ENCODE results near the gene CASP8.
A peak's percentile ranks its signal among the peaks of the same experiment; 100 is the strongest.
"Not testable (repeated sequence)": the region's sequence is repeated elsewhere in the genome, so short reads cannot be mapped to it uniquely, and the experiment has no call there.

CASP8 gene

GRCh38 chr2:201260302-201260800 lies at the start of gene CASP8:
CASP8 (plus strand) TSS chr2:201260536; CDS start chr2:201266487, 5,951 bp downstream.
- peak; percentile 46 for DNase-seq (ENCODE audit: low read depth)

DNA sequence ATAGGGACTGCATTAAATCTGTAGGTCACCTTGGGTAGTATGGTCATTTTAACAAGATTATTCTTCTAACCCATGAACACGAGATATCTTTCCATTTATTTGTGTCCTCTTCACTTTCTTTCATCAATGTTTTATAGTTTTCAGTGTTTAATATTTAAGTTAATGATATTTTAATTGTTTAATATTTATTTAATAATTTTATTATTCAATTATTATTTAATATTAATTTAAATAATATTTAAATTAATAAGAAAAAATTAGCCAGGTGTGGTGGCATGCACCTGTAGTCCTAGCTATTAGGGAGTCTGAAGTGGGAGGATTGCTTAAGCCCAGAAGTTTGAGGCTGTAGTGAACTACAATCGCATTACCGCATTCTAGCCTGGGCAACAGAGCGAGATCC lies 44.4 kb upstream of the CASP8 start:
- DNase-seq (ENCODE audit: low read depth), result no peak

DNA sequence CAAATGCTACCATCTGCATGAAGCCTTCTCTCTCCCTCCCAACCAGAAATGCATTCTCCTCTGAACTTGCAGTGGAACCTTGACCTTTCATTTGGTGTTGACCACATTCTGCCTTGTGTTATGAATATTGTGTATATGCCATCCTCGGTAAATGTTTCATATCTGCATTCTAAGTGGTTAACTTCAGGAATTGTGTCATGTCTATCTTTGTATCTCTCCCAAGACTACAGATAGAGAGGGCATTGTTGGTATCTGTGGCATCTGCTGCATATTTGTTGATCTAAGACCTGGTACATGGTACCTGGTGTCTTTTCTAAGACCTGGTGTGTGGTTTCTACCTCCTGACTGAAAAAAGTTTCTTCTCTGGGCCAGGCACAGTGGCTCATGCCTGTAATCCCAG lies 43.4 kb upstream of the CASP8 start:
- no peak for DNase-seq (ENCODE audit: low read depth)

GRCh38 chr2:201218780-201219179 lies 41.6 kb upstream of the CASP8 start:
- no peak for DNase-seq (ENCODE audit: low read depth)

GRCh38 chr2:201219328-201220096 lies 40.8 kb upstream of the CASP8 start:
- DNase-seq (ENCODE audit: low read depth), result no peak

DNA sequence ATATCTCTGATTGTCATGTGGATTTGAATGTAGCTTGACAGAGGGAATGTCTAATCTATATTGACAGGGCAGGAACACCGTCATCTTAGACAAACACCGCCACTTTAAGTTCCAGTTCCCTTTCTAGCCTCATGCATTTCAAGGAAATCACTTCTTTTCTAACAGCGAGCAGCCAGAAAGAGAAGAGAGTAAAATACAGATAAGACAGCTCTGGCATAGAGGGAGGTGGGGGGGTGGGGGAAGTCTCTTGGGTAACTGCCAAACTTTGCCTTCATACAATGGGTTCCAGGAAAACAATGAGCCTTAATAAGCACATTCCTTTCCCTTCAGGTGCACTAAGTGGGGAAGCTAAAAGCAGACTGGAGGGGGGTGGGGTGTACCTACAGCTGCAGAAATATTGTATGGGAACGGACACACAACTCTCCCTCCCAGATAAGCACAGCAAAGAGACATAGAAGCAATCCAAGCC lies 40.2 kb upstream of the CASP8 start:
- no peak for DNase-seq (ENCODE audit: low read depth)

DNA sequence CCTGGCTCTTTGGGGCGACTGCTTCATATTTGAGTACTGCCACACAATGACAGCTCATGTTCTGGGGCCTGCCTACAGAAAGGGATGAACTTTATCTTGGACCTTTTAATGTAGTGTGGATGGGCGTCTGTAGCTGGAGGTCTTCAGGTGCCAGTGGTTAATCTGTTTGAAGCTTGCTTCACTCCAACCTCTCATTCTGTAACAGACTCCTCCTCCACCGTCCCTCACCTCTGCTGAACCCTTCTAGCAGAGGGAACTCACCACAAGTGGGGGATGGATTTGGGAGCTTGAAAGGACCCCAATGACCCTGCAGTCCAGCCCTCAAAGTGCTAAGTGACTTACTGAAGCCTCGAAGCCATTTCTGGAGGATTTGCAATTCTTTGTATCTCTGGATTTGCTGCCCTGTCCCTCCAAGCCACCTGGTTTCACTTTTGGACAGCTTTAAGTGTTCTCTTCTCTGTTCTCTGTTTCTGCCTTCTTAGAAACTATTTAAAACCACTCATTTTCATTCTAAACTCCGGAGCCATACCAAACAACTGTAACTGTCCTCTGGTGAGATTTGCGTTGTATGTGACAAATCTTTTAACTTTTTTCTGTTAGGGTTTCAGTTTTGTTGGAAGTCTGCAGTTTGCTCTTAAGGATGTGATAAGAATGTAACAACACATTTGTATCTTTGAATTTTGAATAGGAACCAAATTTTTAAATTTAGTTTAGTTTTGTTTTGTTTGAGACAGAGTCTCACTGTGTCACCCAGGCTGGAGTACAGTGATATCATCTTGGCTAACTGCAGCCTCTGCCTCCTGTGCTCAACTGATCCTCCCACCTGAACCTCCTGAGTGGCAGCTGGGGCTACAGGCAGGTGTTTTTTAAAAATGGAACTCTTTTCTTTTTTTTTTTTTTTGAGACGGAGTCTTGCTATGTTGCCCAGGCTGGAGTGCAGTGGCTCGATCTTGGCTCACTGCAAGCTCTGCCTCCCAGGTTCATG lies 37.0 kb upstream of the CASP8 start:
- no peak for DNase-seq (ENCODE audit: low read depth)

GRCh38 chr2:201228271-201228911 lies 31.9 kb upstream of the CASP8 start:
- DNase-seq (ENCODE audit: low read depth), result no peak

GRCh38 chr2:201228912-201229290 lies 31.4 kb upstream of the CASP8 start:
- no peak for DNase-seq (ENCODE audit: low read depth)

GRCh38 chr2:201231781-201232466 lies 28.4 kb upstream of the CASP8 start:
- peak; percentile 92 for DNase-seq (ENCODE audit: low read depth)

DNA sequence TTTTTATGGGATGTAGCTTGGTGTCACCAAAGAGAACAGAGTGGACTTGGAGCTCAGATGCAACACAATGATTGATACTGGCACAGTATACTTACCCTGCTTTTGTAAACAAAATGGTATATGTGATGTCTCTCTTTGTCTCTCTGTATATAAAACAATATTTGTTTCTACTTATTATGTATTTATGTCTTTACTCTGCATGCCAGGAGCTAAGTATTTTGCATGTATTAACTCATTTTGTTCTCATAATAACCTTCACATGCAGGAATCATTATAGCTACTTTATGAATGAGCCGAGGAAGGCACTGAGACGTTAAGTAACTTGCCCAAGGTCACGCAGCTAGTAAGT lies 27.9 kb upstream of the CASP8 start:
- DNase-seq (ENCODE audit: low read depth), result no peak

GRCh38 chr2:201233192-201233811 lies 27.0 kb upstream of the CASP8 start:
- peak; percentile 70 for DNase-seq (ENCODE audit: low read depth)

DNA sequence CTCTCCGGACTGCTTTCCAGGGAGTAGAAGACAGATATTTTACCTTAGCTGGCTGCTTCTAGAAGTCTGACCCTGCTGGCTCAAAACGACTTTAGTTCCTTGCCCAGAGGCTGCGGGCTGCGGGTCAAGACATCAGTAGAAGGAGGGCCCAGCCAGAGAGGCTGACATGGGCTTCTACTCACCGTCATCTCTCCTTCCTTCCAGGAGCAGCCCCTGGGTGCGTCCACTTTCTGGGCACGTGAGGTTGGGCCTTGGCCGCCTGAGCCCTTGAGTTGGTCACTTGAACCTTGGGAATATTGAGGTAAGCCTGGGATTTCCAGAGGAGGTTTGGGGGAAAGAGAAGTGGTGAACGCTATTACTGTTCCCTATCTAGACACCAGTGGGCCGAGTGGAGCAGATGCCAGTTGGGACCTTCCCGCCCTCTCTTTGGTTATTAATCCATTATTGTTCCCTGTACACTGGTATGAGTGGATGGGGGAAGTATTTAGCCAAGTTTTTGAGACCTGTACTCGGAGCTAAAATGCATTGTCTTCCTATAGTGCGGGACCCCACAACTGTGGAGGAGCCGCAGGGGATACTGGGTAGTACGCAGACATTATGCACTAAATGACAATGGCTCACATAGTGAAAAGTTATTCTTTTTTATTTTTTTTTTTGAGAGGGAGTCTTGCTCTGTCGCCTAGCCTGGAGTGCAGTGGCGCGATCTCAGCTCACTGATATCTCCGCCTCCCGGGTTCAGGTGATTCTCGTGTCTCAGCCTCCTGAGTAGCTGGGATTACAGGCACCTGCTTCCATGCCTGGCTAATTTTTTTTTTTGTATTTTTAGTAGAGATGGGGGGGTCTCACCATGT lies 26.3 kb upstream of the CASP8 start:
- DNase-seq (ENCODE audit: low read depth), result no peak

DNA sequence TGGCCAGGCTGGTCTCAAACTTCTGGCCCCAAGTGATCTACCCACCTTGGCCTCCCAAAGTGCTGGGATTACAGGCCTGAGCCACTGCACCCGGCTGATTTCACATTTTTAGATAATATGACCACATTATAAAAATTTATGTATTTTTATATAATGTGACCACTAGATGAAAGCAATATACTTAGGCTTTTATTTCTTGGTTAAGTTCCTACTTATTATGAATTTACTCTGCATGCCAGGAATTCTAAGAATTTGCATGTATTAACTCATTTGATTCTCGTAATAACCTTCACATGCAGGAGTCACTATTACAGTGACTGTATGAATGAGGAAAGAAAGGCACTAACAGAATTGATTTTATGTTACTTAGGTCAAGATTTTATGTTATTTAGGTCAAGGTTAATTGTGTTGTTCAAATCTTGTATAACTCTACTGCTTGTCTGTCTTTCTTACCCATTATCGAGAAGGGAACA lies 25.6 kb upstream of the CASP8 start:
- DNase-seq (ENCODE audit: low read depth), result no peak

DNA sequence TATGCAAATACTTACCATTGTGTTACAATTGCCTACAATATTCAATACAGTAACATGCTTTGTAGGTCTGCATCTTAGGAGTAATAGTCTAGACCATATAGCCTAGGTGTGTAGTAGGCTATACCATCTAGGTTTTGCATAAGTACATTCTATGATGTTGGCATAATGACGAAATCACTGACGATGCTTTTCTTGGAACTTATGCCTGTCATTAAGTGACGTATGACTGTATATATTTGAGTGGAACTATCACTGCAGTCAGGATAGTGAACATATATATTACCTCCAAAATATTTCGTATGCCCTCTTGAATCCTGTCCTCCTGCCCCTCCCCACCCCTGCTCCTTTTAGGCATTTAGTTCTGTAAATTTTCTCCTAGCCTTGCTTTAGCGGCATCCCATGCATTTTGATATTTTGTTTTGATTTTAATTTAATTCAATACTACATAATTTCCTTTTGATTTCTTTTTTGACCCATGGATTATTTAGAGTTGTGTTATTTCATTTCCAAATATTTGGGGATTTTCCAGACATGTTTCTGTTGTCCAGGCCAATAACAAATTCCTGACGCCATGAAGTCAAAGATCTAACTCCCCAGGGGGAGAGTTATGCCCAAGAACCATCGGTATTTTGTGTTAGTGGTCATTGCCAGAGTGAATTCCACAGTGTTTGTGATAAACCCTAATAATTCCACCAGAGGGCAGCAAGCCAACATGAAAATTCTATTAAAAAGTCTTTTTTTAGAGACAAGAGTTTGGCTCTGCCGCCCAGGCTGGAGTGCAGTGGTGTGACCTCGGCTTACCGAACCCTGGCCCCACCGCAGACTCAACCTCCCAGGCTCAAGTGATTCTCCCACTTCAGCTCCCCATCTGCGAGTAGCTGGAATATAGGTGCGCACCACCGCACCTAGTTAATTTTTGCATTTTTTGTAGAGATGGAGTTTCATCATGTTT lies 24.2 kb upstream of the CASP8 start:
- no peak for DNase-seq (ENCODE audit: low read depth)

DNA sequence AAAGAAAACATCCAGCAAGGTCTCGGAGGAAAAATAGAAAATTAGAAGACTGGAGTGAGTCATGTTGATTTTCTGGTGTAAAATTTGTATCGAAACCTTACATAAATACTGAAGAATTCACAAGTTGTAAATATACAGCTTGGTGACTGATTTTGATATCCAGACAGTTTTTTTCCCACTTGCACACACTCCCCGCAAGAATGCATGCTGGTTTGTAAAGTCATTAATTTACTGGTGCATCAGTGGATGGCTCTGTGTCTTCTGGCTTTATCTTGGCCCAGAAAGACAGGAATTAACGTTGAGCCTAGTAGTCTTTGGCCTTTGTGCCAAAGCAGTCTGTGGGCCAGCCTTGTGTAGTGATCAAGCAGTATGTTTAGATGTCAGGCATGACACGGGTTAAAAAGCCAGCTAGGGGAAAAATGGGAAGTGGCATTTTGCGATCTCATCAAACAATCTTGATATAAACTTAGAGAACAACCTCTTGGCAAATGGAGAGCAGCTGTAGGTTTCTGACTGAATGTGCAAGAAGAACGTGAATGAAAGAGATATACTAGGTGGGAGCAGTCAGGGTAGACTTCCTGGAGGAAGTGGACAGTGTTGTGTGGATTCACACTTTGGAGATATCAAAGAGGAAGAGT lies 22.7 kb upstream of the CASP8 start:
- no peak for DNase-seq (ENCODE audit: low read depth)

DNA sequence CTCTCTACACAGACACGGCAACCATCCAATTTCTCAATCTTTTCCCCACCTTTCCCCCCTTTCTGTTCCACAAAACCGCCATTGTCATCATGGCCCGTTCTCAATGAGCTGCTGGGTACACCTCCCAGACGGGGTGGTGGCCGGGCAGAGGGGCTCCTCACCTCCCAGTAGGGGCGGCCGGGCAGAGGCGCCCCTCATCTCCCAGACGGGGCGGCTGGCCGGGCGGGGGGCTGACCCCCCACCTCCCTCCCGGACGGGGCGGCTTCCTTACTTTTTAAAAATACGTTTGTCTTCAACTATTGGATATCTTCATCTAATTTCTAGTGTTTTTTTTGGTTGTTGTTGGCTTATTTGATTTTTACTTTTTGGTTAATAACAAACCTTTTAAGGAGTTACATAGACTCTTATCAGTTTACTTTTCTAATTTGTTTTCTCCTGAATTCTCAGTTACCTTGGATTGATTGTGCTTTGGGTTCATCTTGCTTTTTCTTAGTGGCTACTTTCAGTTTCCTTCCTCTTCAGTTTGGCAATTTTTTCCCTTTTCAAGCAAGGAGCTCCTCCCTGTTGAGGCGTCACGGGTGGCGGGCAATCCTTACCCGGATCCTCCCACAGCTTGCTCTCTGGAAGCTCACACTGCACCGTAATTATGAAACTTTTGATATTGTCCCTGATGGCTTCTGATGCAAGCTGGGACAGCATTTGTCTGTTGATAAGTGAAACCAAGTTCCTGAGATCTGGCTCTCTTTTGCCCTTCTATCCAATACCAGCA lies 21.0 kb upstream of the CASP8 start:
- DNase-seq (ENCODE audit: low read depth), result not testable (repeated sequence)

Measured in activated T-cell treated with anti-CD3 and anti-CD28 coated beads for 1 hour (primary cell).